CD4-positive, alpha-beta T cell treated with Interleukin-1 beta for 1 hour (primary cell): ENCODE data around the gene FAM234B.
"Not testable (repeated sequence)": the region's sequence is repeated elsewhere in the genome, so short reads cannot be mapped to it uniquely, and the experiment has no call there.

Experiments
- DNase-seq, 2 donors: peaks; one replicate each; pipeline ENCODE4 v3.0.0-alpha.2; 2020 to 2022

FAM234B gene

GRCh38 chr12:13024531-13024916, 19.7 kb upstream of the FAM234B start:
- DNase-seq = no peak

- DNase-seq = no peak
Observed at GRCh38 chr12:13026286-13026685, 17.9 kb upstream of the FAM234B start.

DNA sequence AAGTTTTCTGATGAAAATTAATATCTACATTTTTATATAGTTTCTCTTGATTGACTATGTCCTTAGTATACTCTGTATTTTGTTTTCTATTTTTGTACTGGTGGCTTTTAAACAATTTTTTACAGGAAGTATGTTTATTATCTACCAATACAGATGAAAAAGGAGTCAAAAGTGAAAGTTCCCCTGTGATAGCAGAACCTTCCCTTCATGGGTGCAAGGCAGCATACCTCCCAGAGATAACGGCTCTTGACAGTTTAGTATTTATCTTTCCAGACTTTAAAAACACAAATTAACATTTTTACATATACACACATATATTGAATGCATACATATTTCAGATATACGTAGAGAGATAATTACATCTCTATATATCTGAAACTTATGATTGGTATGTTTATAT, 17.1 kb upstream of the FAM234B start:
- no peak for DNase-seq

DNA sequence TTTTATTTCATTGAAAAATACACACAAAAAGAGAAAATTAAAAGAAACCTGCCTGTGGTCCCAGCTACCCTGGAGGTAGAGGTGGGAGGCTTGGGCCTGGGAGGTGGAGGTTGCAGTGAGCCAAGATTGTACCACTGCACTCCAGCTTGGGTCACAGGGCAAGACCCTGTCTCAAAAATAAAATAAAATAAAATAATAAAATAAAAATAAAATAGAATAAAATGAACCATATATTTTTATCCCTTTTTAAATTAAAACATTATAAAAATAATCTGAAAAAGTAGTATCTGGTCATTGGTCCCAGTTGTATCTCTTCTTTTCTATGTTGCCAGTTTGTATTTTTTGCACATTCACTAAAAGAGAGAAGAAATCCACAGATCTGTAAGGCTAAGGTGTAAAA, 16.7 kb upstream of the FAM234B start:
- DNase-seq = no peak

GRCh38 chr12:13028825-13029570, 15.2 kb upstream of the FAM234B start:
- DNase-seq = no peak

- no peak for DNase-seq
Observed at GRCh38 chr12:13030541-13031291, 13.5 kb upstream of the FAM234B start.

- no peak for DNase-seq
Observed at GRCh38 chr12:13032164-13032563, 12.0 kb upstream of the FAM234B start.

DNA sequence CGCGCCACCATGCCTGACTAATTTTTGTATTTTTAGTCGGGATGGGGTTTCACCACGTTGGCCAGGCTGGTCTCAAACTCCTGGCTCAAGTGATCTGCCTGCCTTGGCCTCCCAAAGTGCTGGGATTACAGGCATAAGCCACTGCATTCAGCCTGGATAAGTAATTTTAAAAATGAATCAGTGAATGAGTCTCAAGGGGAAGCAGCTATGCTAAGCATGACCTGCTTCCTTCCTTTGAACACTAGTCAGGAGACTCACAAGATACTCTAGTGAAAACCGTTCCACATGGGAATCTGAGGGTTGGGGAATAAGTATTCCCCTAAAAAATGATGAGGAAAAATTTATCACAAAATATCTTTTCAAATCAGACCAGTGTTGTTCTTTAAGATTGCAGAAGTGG, 10.7 kb upstream of the FAM234B start:
- DNase-seq = no peak

DNA sequence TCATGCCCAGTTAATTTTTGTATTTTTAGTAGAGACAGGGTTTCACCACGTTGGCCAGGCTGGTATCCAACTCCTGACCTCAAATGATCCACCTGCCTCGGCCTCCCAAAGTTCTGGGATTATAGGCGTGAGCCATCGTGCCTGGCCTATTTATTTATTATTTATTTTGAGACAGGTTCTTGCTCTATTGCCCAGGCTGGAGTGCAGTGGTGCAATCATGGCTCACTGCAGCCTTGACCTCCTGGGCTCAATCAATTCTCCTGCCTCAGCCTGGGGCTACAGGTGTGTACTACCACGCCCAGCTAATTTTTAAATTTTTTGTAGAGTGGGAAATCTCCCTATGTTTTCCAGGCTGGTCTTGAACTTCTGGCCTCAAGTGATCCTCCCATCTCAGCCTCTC, 8.8 kb upstream of the FAM234B start:
- DNase-seq = not testable (repeated sequence)

- DNase-seq = no peak
Observed at GRCh38 chr12:13036881-13037280, 7.3 kb upstream of the FAM234B start.

DNA sequence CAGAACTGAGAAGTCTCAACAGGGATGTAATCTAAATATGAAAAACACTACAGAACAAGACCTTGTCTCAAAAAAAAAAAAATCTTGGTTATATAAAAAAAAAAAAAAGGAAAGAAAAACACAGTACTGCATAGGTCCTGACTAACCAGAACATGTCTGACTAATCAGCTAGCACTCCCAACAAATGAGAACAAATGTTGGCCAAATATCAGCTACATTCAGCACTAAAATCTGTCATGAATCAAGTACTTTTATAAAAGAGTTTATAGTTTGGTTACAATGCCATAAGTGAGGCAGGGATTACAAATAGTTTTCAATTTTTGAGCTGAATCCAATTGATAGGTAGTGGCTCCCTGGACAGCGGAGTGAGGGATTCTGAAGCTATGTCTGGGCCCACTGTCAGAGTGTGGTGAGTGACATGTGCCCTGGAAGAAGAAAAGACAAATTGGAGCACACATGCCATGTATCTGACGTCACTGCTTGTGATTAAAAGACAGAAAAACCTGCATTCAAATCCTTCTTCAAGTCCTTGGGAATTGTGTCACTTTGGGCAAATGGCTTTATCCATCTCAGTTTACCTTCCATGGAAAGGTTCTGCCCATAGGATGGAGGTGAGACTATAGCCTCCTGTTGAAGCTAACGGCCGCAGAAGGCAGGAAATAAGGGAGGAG, 5.6 kb upstream of the FAM234B start:
- no peak for DNase-seq

DNA sequence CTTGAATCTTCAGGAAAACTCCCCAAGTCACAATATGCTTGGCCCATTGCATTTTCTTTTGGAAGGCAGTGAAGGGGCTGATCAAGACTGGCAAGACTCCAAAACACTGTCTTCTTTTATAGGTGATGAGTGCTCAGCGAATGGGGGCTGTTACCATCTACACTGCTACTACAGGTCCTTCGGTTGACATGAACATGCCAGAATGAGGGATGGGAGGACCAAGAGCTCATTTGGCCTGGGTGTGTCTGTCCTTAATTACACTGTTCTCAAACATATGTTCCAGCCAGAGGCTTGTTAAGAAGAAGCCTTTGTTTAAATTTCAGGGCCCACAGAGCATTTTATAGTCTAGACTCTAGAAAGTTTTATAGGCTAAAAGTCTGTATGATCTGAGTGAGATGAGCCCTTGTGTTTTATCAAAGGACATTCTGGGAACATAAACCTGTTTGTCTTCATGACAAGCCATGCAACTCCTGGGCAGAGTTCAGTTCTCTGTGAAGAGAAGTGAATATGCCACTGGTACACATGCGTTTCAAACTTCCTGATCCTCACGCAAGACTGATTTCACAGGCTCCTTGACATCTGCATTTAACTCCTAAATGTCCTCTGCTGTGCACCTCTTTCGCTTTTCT, 4.7 kb upstream of the FAM234B start:
- no peak for DNase-seq

DNA sequence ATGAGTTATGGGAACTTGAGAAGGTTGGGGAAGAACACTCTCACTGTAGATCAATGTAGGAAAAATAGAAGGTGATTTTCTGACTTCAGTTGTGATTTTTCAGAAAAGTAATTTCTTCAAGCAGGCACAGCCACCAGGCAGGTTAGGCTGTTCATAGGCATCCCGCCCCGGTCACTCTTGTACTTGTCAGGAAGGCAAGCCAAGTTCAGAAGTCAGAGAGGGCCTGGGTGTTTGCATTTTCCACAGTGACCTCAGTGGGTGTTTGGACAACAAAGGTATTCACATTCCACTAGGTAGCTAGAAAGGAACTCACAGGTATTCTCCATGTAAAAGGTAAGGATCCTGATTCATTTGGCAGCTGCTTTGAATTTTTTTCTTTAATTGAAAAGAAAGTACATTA, 3.0 kb upstream of the FAM234B start:
- no peak for DNase-seq

- no peak for DNase-seq
Observed at GRCh38 chr12:13042666-13043230, 1.4 kb upstream of the FAM234B start.

DNA sequence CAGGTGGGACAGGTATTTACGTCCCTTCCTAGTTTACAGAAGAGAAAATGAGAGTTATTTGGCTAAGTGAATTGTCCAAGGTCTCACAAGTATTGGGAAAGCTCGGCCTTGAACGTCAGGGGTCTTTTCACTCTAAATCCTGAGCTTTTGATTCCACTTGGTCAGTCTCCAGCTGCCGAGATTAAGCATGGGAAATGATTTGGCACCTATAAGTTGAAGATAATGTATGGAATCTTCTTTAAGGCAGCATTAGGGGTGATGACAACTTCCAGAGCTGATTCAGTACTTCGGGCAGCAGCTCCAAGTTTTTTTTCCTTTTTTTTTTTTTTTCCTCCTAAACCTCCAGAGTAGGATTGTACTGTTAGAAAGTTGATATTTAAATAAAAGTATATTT, 722 bp downstream of the FAM234B start:
- DNase-seq = no peak

DNA sequence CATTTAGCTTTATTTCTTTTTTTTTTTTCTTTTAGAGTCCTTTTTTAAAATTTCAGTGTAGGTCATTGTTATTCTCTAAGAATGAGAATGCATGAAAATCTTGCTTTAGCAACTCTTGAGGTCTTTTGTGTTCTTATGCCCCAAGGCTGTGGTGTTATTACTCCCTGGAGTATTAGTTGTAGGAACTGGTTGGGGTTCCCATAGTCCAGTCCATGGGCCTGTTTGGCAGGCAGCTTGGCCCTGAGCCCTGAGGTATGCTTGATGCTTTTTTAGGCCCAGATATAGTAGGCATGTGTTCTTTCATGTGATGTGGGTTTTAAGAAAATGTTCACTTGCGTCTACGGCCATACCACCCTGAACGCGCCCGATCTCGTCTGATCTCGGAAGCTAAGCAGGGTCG, 1.6 kb downstream of the FAM234B start:
- DNase-seq = no peak

DNA sequence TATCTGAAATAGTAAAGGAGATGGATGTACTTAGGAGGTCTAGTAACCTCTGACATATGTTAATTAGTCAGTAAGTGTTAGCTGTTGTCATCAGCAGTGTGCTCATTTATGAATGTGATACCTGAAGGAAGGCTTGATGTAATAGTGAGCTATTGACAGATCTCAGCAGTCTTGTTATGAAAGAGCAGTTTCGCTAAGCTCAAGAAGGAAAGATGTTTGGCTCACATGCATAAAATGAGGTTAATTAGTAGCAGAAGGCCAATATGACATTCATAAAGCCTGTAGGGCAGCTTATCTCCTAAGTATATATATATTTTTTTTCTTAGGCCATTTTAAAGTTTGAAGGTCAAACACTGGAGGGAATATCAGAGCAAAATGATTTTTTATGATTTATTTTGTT, 2.8 kb downstream of the FAM234B start:
- no peak for DNase-seq

DNA sequence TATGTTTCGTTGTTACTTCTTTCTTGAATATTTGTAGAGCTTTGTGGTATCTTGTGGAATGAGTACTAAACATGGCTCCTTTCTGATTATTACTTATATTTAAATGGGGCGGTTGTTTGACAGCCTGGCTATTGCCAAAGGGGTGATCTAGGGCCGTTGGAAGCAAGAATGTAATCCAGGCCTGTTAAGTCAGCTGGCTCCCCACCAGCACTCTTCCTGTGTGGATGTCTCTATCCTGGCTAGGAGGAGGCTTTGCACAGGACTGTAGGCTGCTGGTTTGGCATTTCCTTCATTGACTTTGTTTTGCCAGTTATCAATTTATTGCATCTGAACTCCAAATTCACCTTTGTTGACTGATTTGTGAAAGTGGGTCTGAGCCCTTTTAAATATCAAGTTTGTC, 5.6 kb downstream of the FAM234B start:
- no peak for DNase-seq

- no peak for DNase-seq
Observed at GRCh38 chr12:13052421-13052820, 8.2 kb downstream of the FAM234B start.

DNA sequence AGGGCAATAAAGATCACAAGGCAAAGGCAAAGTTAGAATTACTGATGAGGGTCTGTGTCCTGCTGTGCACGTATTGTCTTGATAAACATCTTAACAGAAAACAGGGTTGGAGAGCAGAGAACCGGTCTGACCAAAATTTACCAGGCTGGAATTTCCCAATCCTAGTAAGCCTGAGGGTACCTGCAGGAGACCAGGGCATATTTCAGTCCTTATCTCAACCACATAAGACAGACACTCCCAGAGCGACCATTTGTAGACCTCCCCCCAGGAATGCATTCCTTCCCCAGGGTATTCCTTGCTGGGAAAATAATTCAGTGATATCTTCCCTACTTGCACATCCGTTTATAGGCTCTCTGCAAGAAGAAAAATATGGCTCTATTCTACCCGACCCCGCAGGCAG, 9.4 kb downstream of the FAM234B start:
- not testable (repeated sequence) for DNase-seq

DNA sequence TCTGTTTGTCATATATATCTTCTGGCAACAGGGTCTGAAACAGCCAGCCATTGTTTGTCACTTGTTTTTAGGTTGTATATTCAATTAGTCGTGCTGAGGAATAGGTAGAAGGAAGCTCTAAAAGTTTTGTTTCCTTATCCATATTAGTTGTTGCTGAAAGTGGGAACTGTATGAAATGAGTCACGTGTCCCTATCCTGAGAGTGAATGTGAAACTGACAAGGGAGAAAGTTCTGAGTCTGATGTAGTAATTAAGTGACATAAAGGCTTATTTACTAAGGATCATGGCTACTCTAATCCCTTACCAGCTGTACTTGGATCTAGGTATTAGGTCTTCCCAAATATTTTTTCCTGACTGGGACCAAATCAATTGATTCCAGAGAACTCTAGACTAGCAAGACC, 16.4 kb downstream of the FAM234B start:
- DNase-seq = no peak

DNA sequence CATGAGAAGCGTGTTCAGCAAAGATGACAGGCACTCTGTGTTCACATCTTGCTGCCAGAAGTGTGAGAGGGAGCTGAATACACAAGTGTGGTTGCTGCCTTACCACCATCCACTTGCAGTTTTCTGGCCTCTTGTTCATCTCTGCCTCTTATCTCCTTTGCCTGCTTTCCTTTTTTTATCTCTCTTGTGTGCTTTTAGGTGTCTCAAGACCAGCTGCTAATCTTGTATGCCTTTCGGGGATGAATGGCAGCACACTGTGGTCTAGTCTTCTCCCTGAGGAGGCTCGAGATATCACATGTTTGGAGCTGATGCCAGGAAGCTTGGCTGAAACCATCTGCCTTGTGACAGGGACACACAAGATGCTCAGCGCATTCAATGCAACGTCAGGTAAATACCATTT, 17.2 kb downstream of the FAM234B start:
- DNase-seq = no peak

DNA sequence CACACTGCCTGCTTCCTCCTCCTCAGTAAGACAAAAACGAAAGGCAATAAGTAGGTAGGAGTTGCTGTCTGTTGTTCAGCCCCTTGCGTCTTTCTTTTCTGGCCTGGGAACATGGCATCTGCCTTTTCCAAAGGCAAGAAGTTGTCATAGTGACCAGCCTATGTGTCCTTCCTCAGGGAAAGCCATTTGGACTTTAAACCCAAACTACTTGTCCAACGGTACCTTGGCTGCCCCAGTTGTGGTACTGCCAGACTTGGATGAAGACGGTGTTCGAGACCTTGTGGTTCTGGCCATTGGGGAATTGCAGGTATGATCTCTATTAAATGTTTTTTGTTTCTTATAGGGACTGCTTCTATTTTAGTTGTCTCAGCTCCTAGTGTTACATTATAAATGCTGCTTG, 18.5 kb downstream of the FAM234B start:
- DNase-seq = no peak
